NCI-H748 (cell line): ENCODE data around the gene ILDR1.

Experiments
- DNase-seq: peaks from one replicate; lab custom pipeline; 2025; ENCODE audit not compliant: unreplicated experiment; lab: John Stamatoyannopoulos, UW

ILDR1 gene

GRCh38 chr3:121994551-121994950 lies 27.5 kb downstream of the ILDR1 start:
- no peak for DNase-seq

- DNase-seq, result no peak
Observed at GRCh38 chr3:121992601-121993560, 29.2 kb downstream of the ILDR1 start.

- DNase-seq, result no peak
Observed at GRCh38 chr3:121989943-121990342, 32.1 kb downstream of the ILDR1 start.

- no peak for DNase-seq
Observed at GRCh38 chr3:121988146-121988545, 33.9 kb downstream of the ILDR1 start.

- DNase-seq, result no peak
Observed at GRCh38 chr3:121985846-121986245, 36.2 kb downstream of the ILDR1 start.

GRCh38 chr3:121981473-121981872 lies 40.6 kb downstream of the ILDR1 start:
- no peak for DNase-seq

GRCh38 chr3:121980450-121980796 lies 41.6 kb downstream of the ILDR1 start:
- no peak for DNase-seq

- DNase-seq, result no peak
Observed at GRCh38 chr3:121979734-121980449, 42.2 kb downstream of the ILDR1 start.

GRCh38 chr3:121979246-121979645 lies 42.8 kb downstream of the ILDR1 start:
- DNase-seq, result no peak

GRCh38 chr3:121976727-121977126 lies 45.3 kb downstream of the ILDR1 start:
- no peak for DNase-seq

GRCh38 chr3:121975702-121976302 lies 46.2 kb downstream of the ILDR1 start:
- no peak for DNase-seq

- DNase-seq, result no peak
Observed at GRCh38 chr3:121974601-121975111, 47.4 kb downstream of the ILDR1 start.

GRCh38 chr3:121970047-121970446 lies 52.0 kb downstream of the ILDR1 start:
- DNase-seq, result no peak

- no peak for DNase-seq
Observed at GRCh38 chr3:121969631-121970030, 52.4 kb downstream of the ILDR1 start.

- DNase-seq, result no peak
Observed at GRCh38 chr3:121963608-121964007, 58.4 kb downstream of the ILDR1 start.

GRCh38 chr3:121962443-121962842 lies 59.6 kb downstream of the ILDR1 start:
- DNase-seq, result no peak

- no peak for DNase-seq
Observed at GRCh38 chr3:121961283-121961682, 60.8 kb downstream of the ILDR1 start.

GRCh38 chr3:121958801-121959200 lies 63.2 kb downstream of the ILDR1 start:
- no peak for DNase-seq

GRCh38 chr3:121957674-121958415 lies 64.2 kb downstream of the ILDR1 start:
- no peak for DNase-seq

GRCh38 chr3:121956363-121956762 lies 65.7 kb downstream of the ILDR1 start:
- no peak for DNase-seq
